ENCODE results near the gene RASSF4.

GRCh38 chr10:44971434-44971833 is 11.8 kb downstream of the RASSF4 start:
- TF ChIP-seq, protein P1, sequence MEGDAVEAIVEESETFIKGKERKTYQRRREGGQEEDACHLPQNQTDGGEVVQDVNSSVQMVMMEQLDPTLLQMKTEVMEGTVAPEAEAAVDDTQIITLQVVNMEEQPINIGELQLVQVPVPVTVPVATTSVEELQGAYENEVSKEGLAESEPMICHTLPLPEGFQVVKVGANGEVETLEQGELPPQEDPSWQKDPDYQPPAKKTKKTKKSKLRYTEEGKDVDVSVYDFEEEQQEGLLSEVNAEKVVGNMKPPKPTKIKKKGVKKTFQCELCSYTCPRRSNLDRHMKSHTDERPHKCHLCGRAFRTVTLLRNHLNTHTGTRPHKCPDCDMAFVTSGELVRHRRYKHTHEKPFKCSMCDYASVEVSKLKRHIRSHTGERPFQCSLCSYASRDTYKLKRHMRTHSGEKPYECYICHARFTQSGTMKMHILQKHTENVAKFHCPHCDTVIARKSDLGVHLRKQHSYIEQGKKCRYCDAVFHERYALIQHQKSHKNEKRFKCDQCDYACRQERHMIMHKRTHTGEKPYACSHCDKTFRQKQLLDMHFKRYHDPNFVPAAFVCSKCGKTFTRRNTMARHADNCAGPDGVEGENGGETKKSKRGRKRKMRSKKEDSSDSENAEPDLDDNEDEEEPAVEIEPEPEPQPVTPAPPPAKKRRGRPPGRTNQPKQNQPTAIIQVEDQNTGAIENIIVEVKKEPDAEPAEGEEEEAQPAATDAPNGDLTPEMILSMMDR (IDR thresholded peaks at IDR 0.05) = no peak
- no peak for TF ChIP-seq POLR2A (IDR thresholded peaks at IDR 0.05)

Measured in esophagus squamous epithelium (tissue), 4 donors.